Left hindlimb (tissue), 1 donor: Measurements from ENCODE around the gene C5orf63.
"Not testable (repeated sequence)": the region's sequence is repeated elsewhere in the genome, so short reads cannot be mapped to it uniquely, and the experiment has no call there.

Experiments used
- DNase-seq: peaks from one replicate; pipeline ENCODE4 v3.0.0-alpha.2; 2018

C5orf63 gene

GRCh38 chr5:127070243-127070642 is 3.1 kb downstream of the C5orf63 start:
- no peak for DNase-seq

GRCh38 chr5:127068493-127069214 is 4.6 kb downstream of the C5orf63 start:
- no peak for DNase-seq

GRCh38 chr5:127066721-127067120 is 6.6 kb downstream of the C5orf63 start:
- DNase-seq, result no peak

GRCh38 chr5:127064253-127064840 is 9.0 kb downstream of the C5orf63 start:
- DNase-seq, result no peak

DNA sequence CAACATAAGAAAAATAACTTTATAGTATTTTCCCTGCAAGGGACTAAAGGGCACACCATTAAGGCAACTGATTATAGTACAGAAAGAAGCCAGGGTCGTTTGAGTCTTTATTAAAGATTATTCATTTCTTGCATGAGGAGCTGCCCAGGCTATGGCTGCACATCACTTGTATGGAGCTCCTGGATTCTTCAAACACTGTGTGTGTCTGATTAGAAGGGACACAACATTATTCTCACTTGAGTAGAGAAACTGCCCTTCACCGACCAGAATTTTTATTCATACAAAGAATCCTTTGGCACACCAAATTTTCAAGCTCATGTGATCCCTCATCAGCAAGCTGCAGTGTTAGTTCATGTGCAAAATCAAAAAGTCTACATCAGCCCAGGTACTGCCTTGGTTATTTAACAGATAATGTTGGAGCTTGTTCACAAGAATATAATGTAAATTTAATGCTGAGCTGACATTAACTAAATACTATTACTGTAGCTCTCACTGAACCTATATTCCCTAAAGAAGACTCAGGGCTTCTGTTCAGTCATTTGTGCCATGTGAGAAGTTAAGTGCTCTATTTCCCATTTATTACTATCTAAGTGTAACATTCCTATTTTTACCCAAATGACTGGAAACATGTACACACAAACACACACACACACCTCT is 9.9 kb downstream of the C5orf63 start:
- no peak for DNase-seq

DNA sequence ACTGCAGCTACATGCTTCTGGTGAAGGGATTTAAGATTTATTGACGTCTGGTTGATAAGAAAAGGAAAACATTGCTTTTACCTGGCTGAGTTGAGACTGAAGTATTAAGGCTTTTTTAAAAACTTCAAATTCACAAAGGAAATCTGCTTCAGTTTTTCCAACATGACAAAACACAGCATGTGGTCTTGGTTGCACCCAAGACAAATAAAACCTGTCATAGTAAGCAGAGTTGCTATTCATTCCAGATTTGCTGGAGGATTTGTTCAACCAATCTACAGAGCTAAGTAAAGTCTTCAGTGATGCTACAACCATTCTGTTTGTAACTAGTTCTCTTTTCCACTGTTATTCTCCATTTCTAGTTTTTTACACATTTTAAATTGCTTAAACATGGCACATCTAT is 11.3 kb downstream of the C5orf63 start:
- no peak for DNase-seq

- DNase-seq, result no peak
Observed at GRCh38 chr5:127061537-127061936, 11.8 kb downstream of the C5orf63 start.

DNA sequence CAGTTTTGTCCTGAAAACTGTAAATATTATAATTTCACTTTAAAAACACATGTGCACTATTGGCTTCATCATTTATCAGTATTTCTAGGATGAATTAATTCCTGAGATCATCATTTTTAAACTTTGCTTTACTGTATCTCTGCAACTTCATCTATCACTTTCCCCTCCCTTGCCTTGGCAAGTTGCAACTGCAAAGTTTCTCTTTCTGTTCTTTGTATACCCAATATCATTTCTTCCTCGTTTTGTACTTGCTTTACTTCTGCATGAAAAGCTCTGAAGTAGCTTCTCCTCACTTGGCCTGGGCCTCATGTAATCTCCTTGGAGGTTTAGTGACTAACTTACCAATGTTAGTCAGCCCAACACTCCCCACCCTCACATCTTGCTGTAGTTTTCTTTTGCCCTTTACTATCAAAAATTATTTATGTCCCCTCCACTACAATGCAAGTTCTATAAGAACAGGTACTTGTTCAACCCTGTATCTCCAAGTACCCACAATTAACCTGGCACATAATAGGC is 12.8 kb downstream of the C5orf63 start:
- no peak for DNase-seq

DNA sequence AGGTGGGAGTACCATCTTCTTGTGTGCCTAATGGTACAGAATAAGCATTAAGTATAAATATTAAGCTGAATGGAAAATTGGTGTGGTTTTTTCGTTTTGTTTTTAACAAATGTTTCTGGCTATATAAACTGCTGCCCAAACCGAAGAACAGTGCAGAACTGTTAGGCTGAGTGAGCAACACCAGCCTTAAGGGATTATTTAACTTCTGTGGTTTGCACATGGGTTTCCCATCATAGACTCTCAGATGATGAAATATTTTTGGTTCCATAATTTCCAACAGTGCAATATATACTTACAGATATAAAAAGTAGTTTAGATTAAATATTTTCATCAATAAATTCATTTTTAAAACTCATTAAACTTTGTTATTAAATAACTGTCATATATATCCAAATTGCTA is 16.4 kb downstream of the C5orf63 start:
- no peak for DNase-seq

DNA sequence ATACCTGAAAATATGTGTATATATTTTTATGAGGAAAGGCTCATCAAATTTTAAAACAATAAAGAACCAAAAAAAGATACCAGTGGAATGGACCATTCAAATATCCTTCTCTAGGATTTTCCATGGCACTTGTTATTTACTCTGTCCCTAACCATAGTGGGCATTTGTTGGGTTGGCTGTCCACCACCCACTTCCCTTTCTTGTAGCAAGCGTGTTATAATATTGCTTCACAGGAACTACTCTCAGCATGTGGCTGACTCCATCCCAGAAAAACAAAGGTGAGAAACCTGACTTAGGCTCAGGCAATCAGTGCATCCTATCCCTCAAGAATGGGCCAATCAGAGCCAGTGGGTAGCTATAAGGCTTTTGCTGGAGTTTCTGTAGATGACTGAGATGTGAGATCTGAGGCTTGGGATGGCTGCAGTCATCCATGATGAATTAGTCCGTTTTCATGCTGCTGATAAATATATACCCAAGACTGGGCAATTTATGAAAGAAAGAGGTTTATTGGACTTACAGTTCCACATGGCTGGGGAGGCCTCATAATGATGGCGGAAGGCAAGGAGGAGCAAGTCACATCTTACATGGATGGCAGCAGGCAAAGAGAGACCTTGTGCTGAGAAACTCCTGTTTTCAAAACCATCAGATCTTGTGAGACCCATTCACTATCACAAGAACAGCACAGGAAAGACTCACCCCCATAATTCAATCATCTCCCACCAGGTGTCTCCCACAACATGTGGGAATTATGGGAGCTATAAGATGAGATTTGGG is 17.2 kb downstream of the C5orf63 start:
- no peak for DNase-seq

DNA sequence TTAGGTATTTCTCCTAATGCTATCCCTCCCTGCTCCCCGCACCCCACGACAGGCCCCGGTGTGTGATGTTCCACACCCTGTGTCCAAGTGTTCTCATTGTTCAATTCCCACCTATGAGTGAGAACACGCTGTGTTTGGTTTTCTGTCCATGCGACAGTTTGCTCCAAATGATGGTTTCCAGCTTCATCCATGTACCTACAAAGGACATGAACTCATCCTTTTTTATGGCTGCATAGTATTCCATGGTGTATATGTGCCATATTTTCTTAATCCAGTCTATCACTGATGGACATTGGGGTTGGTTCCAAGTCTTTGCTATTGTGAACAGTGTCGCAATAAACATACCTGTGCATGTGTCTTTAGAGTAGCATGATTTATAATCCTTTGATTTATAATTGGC is 19.8 kb downstream of the C5orf63 start:
- not testable (repeated sequence) for DNase-seq

GRCh38 chr5:127053049-127053448 is 20.3 kb downstream of the C5orf63 start:
- DNase-seq, result no peak

DNA sequence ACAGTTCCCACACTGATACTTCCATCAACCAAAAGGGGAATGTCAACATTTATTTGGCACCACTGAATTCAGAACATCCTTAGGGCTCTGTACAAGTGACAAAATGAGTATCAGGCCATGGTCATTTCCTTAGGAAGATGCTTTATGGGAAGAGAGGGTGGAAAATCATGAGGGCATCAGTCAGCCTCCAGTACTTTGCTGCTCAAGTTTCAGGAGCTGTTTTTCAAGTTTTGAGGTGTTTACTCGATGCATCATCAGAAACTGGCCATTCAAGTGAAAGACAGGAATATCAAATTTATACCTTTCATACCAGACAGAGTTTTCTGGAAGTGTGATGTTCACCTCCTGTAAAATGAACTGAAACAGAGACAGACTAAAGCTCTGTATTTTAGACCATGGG is 21.7 kb downstream of the C5orf63 start:
- no peak for DNase-seq

- no peak for DNase-seq
Observed at GRCh38 chr5:127046343-127047072, 26.8 kb downstream of the C5orf63 start.

GRCh38 chr5:127042593-127042992 is 30.7 kb downstream of the C5orf63 start:
- no peak for DNase-seq

DNA sequence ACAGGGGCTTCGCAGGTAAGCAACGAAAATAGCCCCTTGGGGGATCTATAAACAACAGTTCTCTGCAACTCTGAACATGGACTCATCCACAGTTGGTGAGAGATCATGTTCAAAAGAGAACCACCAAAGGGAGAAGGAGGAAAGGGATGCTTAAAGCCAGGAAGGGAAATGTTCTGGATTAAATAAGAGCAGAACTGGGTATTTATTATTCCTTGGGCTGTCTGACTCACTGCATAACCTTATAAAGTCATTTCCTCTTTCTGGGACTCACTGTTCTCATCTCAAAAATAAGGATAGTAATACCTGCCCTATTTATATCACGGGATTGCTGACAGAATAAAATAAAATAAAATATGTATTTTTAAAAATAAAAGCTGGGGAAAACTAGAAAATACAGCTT is 31.7 kb downstream of the C5orf63 start:
- DNase-seq, result no peak

- no peak for DNase-seq
Observed at GRCh38 chr5:127040796-127041520, 32.3 kb downstream of the C5orf63 start.

DNA sequence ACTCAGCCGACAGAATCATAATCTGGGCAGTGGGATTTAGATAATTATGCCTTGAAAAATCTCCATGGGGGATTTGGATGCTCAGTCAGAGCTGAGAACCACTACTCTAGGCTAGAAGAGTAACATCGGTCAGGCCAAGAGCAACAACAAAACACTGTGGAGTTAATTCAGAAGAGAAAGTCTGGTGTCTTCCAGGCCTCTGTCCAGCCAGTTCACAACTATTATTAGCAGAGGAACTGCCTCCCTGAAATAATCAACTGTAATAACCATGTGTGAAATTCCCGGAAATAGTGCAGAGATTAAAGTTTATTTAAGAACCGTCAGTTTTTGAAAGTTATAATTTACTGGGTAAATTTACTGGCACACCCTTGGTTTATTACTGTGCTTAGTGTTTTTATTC is 34.8 kb downstream of the C5orf63 start:
- DNase-seq, result no peak

GRCh38 chr5:127031863-127032232 is 41.5 kb downstream of the C5orf63 start:
- no peak for DNase-seq

- DNase-seq, result no peak
Observed at GRCh38 chr5:127031147-127031862, 42.0 kb downstream of the C5orf63 start.
